Ovary (tissue), 3 donors: Measurements from ENCODE around the gene RBP7.

Experiments used
- POLR2A ChIP-seq: fragments of 450-650 bp; IDR thresholded peaks from one replicate; pipeline ENCODE4 v1.6.1; 2017; ENCODE audit warnings: antibody characterized with exemption, mild to moderate bottlenecking, moderate library complexity
- TF ChIP-seq, protein P1 (sequence below), 3 donors: fragments of 450-650 bp in 2 of 3; fragments of 200-600 bp in 1 of 3; IDR thresholded peaks; one replicate each; pipeline versions ENCODE4 v1.5.1 to v1.8.0; 2016 to 2022; ENCODE audit warnings: antibody characterized with exemption in 3 of 3, mild to moderate bottlenecking in 1 of 3
- donor health status: DM: no; HTN: no; CAD: no.

DNA sequence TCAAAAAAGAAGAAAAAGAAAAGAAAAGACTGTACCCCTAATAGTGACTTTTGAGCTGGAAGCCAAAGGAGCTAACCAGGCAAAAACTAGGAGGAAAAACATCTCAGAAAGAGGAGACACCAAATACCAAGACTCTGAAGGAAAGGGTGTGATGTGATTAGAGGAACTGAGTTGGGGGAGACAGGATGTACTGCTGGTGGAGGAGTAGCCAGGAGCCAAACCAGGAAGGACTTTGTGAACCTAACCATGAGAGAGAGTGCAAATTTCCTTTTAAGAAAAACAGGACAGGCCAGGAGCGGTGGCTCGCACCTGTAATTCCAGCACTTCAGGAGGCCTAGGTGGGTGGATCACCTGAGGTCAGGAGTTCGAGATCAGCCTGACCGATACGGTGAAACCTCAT lies 4.1 kb upstream of the RBP7 start:
- TF ChIP-seq, protein P1, sequence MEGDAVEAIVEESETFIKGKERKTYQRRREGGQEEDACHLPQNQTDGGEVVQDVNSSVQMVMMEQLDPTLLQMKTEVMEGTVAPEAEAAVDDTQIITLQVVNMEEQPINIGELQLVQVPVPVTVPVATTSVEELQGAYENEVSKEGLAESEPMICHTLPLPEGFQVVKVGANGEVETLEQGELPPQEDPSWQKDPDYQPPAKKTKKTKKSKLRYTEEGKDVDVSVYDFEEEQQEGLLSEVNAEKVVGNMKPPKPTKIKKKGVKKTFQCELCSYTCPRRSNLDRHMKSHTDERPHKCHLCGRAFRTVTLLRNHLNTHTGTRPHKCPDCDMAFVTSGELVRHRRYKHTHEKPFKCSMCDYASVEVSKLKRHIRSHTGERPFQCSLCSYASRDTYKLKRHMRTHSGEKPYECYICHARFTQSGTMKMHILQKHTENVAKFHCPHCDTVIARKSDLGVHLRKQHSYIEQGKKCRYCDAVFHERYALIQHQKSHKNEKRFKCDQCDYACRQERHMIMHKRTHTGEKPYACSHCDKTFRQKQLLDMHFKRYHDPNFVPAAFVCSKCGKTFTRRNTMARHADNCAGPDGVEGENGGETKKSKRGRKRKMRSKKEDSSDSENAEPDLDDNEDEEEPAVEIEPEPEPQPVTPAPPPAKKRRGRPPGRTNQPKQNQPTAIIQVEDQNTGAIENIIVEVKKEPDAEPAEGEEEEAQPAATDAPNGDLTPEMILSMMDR (IDR thresholded peaks at IDR 0.05) = no peak
- TF ChIP-seq POLR2A = no peak
